IMR-90 (cell line): ENCODE measurements around the gene CCL2. TPM values are rescaled to one million over a fixed set of nuclear protein-coding genes. Genes with fewer than 3 reads are reported as not detected.

Experiments used
- ATAC-seq: fragments of 200-7000 bp; cut with Tn5 transposase; 2 replicates; pipeline ENCODE4 v1.9.1; 2020; ENCODE audit warnings: low read depth, mild to moderate bottlenecking, moderate library complexity
- BruUV-seq: library from RNA; stranded (reverse); fragments of 400-500 nt; replicated peaks from 2 replicates; lab custom pipeline; 2021; lab: Mats Ljungman, UMichigan
- CTCF ChIA-PET: fragments of 300-600 bp; formaldehyde crosslinking; extraction: SDS; loops from one replicate; lab custom pipeline; 2021; ENCODE audit warnings: antibody characterized with exemption; lab: Yijun Ruan, JAX
- POLR2A ChIA-PET: fragments of 300-600 bp; sonication (Branson Sonifier 250); formaldehyde crosslinking; loops from one replicate; lab custom pipeline; 2022; ENCODE audit warnings: antibody characterized with exemption; ENCODE audit not compliant: unreplicated experiment; lab: Charles Lee
- DNase-seq: peaks from one replicate; pipeline ENCODE4 v3.0.0; 2013
- H2AFZ ChIP-seq: replicated peaks from 2 replicates; pipeline ENCODE3; 2013; ENCODE audit warnings: low read length, mild to moderate bottlenecking; ENCODE audit not compliant: poor library complexity
- H2AK5ac ChIP-seq: 2 replicates; pipeline ENCODE4 v1.6.1; 2013; ENCODE audit warnings: low read depth, low read length, inconsistent platforms
- H2AK9ac ChIP-seq: replicated peaks from 2 replicates; pipeline ENCODE3; 2013; ENCODE audit warnings: mild to moderate bottlenecking, low read depth, low read length, moderate library complexity; ENCODE audit not compliant: poor library complexity
- H2BK120ac ChIP-seq: 2 replicates; pipeline ENCODE4 v1.6.1; 2013; ENCODE audit warnings: low read depth, low read length, inconsistent platforms
- H2BK15ac ChIP-seq: 3 replicates; pipeline ENCODE4 v1.6.1; 2013; ENCODE audit warnings: low read depth, low read length, inconsistent platforms
- H2BK20ac ChIP-seq: 2 replicates; pipeline ENCODE4 v1.6.1; 2013; ENCODE audit warnings: low read depth, mild to moderate bottlenecking, inconsistent platforms, low read length, moderate library complexity
- H2BK5ac ChIP-seq: 2 replicates; pipeline ENCODE4 v1.6.1; 2013; ENCODE audit warnings: mild to moderate bottlenecking, low read depth, low read length, inconsistent platforms; ENCODE audit not compliant: poor library complexity, severe bottlenecking
- H3K14ac ChIP-seq: replicated peaks from 2 replicates; pipeline ENCODE4 v1.6.1; 2013; ENCODE audit warnings: low read depth, low read length, inconsistent platforms
- H3K18ac ChIP-seq: 2 replicates; pipeline ENCODE4 v1.6.1; 2013; ENCODE audit warnings: low read depth, low read length, control low read depth
- H3K23ac ChIP-seq: 2 replicates; pipeline ENCODE4 v1.6.1; 2013; ENCODE audit warnings: low read depth, low read length, inconsistent platforms
- H3K27ac ChIP-seq: 2 replicates; pipeline ENCODE4 v1.5.1; 2013; ENCODE audit warnings: mild to moderate bottlenecking, control low read depth, low read length; ENCODE audit not compliant: insufficient read depth
- H3K27me3 ChIP-seq: 2 replicates; pipeline ENCODE4 v1.6.1; 2013; ENCODE audit warnings: low read length; ENCODE audit not compliant: control insufficient read depth, insufficient read depth
- H3K36me3 ChIP-seq: 2 replicates; pipeline ENCODE4 v1.6.1; 2013; ENCODE audit warnings: low read length, mixed read lengths; ENCODE audit not compliant: control insufficient read depth, insufficient read depth
- H3K4ac ChIP-seq: 2 replicates; pipeline ENCODE4 v1.6.1; 2013; ENCODE audit warnings: low read depth, low read length, inconsistent platforms
- H3K4me1 ChIP-seq: 2 replicates; pipeline ENCODE4 v1.6.1; 2013; ENCODE audit warnings: low read length, mixed read lengths; ENCODE audit not compliant: control insufficient read depth, insufficient read depth
- H3K4me2 ChIP-seq: 2 replicates; pipeline ENCODE4 v1.6.1; 2013; ENCODE audit warnings: low read depth, mild to moderate bottlenecking, control low read depth, low read length, moderate library complexity
- H3K4me3 ChIP-seq: 2 replicates; pipeline ENCODE4 v1.5.1; 2013; ENCODE audit warnings: low read depth, mild to moderate bottlenecking, control low read depth, low read length, moderate library complexity; ENCODE audit not compliant: insufficient read depth
- H3K56ac ChIP-seq: 2 replicates; pipeline ENCODE4 v1.6.1; 2013; ENCODE audit warnings: low read length, inconsistent platforms; ENCODE audit not compliant: insufficient read depth; ENCODE audit errors: extremely low read depth
- H3K79me1 ChIP-seq, 2 experiments: 2 replicates each; pipeline ENCODE4 v1.6.1; 2013; ENCODE audit warnings: low read length in 2 of 2, inconsistent platforms in 1 of 2, low read depth in 1 of 2
- H3K9ac ChIP-seq: 2 replicates; pipeline ENCODE4 v1.6.1; 2013; ENCODE audit warnings: low read depth, low read length, control low read depth
- H3K9me1 ChIP-seq: 2 replicates; pipeline ENCODE4 v1.6.1; 2013; ENCODE audit warnings: low read length, inconsistent platforms; ENCODE audit not compliant: insufficient read depth
- H3K9me3 ChIP-seq: 2 replicates; pipeline ENCODE4 v1.6.1; 2013; ENCODE audit warnings: low read length; ENCODE audit not compliant: control insufficient read depth, insufficient read depth
- H4K20me1 ChIP-seq: 2 replicates; pipeline ENCODE4 v1.6.1; 2013; ENCODE audit warnings: low read length, inconsistent platforms; ENCODE audit not compliant: insufficient read depth
- H4K5ac ChIP-seq: 2 replicates; pipeline ENCODE4 v1.6.1; 2013; ENCODE audit warnings: mild to moderate bottlenecking, low read depth, low read length, control low read depth
- H4K8ac ChIP-seq, 2 experiments: 2 replicates each; pipeline ENCODE4 v1.6.1; 2013; ENCODE audit warnings: low read depth in 2 of 2, low read length in 2 of 2, control low read depth in 1 of 2, inconsistent platforms in 1 of 2
- H4K91ac ChIP-seq: 2 replicates; pipeline ENCODE4 v1.6.1; 2013; ENCODE audit warnings: low read depth, low read length, inconsistent platforms; ENCODE audit not compliant: insufficient read depth
- ELK1 ChIP-seq: fragments of 150-350 bp; IDR thresholded peaks from 2 replicates; pipeline ENCODE4 v1.6.1; 2016; ENCODE audit warnings: low read depth, mild to moderate bottlenecking, low read length, moderate library complexity, borderline replicate concordance
- WGBS, 2 experiments: methylation state at CpG; one replicate each; pipeline versions ENCODE4 v1.1.5 to v1.1.7; 2013; ENCODE audit warnings: missing lambda C conversion rate in 2 of 2; ENCODE audit not compliant: insufficient read length in 1 of 2; ENCODE audit errors: extremely low coverage in 2 of 2; 5-methylcytosine and 5-hydroxymethylcytosine counted together
- dilution Hi-C: fragments of 300-500 bp; cut with HindIII; formaldehyde crosslinking; loops from one replicate; pipeline ENCODE4 v1.14.3; 2018; ENCODE audit warnings: low sequenced_read_pairs; ENCODE audit not compliant: unreplicated experiment
- in situ Hi-C: fragments of 300-500 bp; cut with MboI; formaldehyde crosslinking; loops from 3 replicates; pipeline ENCODE4 v1.14.3; 2019; ENCODE audit warnings: low sequenced_read_pairs, inconsistent platforms, mixed read lengths
- intact Hi-C: fragments of 100-400 bp; cut with micrococcal nuclease; formaldehyde crosslinking; loops from 2 replicates; pipeline ENCODE4 v1.10.0; 2022
- polyA plus RNA-seq, 3 experiments: library from polyadenylated mRNA; depleted of rRNA; stranded (reverse); fragments of >200 nt; gene quantifications; 2 replicates each; pipeline ENCODE4 v1.2.3, GENCODE V29; 2012; ENCODE audit warnings: low replicate concordance in 1 of 3
- total RNA-seq: library from RNA; depleted of rRNA; stranded (reverse); fragments of >200 nt; gene quantifications from 2 replicates; pipeline ENCODE4 v1.2.3, GENCODE V29; 2012
- TF ChIP-seq, protein P1 (sequence below): fragments of 150-350 bp; IDR thresholded peaks from 2 replicates; pipeline ENCODE4 v1.6.1; 2017; ENCODE audit warnings: mild to moderate bottlenecking, antibody characterized with exemption, low read length, low read depth

The CCL2 gene
- total and polyA plus RNA-seq, 2 of the 4 experiments (the other 2 are of a cell fraction) = 103 to 206 TPM

GRCh38 chr17:34283571-34283970 lies 28.5 kb downstream of the CCL2 start:
- H3K9me3 ChIP-seq = no peaks in the 10 kb centered on the region
- ATAC-seq = no peak
- BruUV-seq = no TSS peak
- H3K79me1 ChIP-seq = no peaks in the 10 kb centered on the region
- H4K5ac ChIP-seq = no peak overlapping the region
- no peak overlapping the region for H4K8ac ChIP-seq
- H3K27me3 ChIP-seq = peaks cover 11% of the 10 kb centered on the region
- no peak overlapping the region for H2BK5ac ChIP-seq
- no peak overlapping the region for H2BK20ac ChIP-seq
- H3K4me1 ChIP-seq = no peaks in the 10 kb centered on the region; the same call in 1 of the 2 replicates
- H4K20me1 ChIP-seq = no peaks in the 10 kb centered on the region
- TF ChIP-seq ELK1 = no peak
- TF ChIP-seq, protein P1, sequence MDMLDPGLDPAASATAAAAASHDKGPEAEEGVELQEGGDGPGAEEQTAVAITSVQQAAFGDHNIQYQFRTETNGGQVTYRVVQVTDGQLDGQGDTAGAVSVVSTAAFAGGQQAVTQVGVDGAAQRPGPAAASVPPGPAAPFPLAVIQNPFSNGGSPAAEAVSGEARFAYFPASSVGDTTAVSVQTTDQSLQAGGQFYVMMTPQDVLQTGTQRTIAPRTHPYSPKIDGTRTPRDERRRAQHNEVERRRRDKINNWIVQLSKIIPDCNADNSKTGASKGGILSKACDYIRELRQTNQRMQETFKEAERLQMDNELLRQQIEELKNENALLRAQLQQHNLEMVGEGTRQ = no peak
- no peak overlapping the region for H2BK15ac ChIP-seq
- H3K4me2 ChIP-seq = no peak overlapping the region
- no peak overlapping the region for H2AK5ac ChIP-seq
- WGBS, 2 experiments = no CpG with 5 or more reads among the region's 6 CpGs
- H3K9me1 ChIP-seq = no peaks in the 10 kb centered on the region
- H3K18ac ChIP-seq = no peak overlapping the region
- no peak overlapping the region for H3K4me3 ChIP-seq
- no peak overlapping the region for H2AK9ac ChIP-seq
- no peak overlapping the region for H3K56ac ChIP-seq
- intact Hi-C loops = no loop called here
- no peak overlapping the region for H3K27ac ChIP-seq
- no peak overlapping the region for H3K9ac ChIP-seq
- no peak for DNase-seq
- H3K36me3 ChIP-seq = no peaks in the 10 kb centered on the region
- ChIA-PET CTCF (no interaction called here), POLR2A (no interaction called here)
- H3K14ac ChIP-seq = no peak overlapping the region
- in situ Hi-C loops = no loop called here
- H3K23ac ChIP-seq = no peak overlapping the region
- H2BK120ac ChIP-seq = no peak overlapping the region
- dilution Hi-C loops = no loop called here
- H3K4ac ChIP-seq = no peak overlapping the region
- no peak overlapping the region for H4K91ac ChIP-seq
- no peak overlapping the region for H2AFZ ChIP-seq
